ENCODE measurements around the gene TIGIT. TPM values are rescaled to one million over a fixed set of nuclear protein-coding genes. Genes with fewer than 3 reads are reported as not detected.

Gene TIGIT
- total and polyA plus RNA-seq, 10 of the 15 experiments (the other 5 are each of a cell fraction or from before 2014, with no cell fraction given) = 0.08 to 4.7 (median 0.94) TPM

DNA sequence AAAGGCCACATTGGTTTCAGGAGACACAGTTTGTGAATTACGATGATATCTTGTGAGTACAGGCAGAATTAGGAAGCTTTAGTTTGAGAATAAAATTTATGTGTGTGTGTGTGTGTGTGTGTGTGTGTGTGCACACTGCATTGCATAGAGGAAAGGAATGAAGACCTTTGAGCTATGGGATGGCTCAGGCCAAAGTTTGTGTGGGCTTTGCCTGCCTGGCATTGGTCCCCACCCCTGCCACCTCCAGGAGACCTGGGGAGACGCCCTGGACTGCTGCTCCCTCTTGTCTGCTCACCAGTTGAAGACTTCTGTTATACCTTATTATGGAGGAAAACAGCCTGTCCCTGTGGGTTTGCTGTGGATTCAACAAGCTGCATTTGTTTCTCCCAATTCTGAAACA, 37.2 kb downstream of the TIGIT start:
- in situ Hi-C loops (cut with MboI) (no loop called here), intact Hi-C loops (cut with micrococcal nuclease; ENCODE audit: unreplicated experiment) (no loop called here)
- H3K79me2 ChIP-seq (ENCODE audit: control insufficient read depth, insufficient read depth, low read length) = no peaks in the 10 kb centered on the region
- no peak overlapping the region for H3K27ac ChIP-seq (ENCODE audit: control insufficient read depth, insufficient read depth)
- CTCF ChIA-PET = interaction anchor here (0.9 to 5.1 kb wide), 3 partner anchors 8 to 40 kb away, joined by 3 to 39 read pairs (median 4); no protein-coding TSS in a partner anchor
- no TSS peak for BruUV-seq (replicated peaks)
- peaks cover 7% of the 10 kb centered on the region; the same call in 2 of the 3 replicates for H3K9me3 ChIP-seq (replicated peaks; ENCODE audit: control insufficient read depth, insufficient read depth, low read length)
- peaks cover 18% of the 10 kb centered on the region; the same call in 1 of the 2 replicates for H3K4me1 ChIP-seq (ENCODE audit: control insufficient read depth, insufficient read depth, low read length)
- no peaks in the 10 kb centered on the region for H4K20me1 ChIP-seq (ENCODE audit: control insufficient read depth, insufficient read depth)
- no peaks in the 10 kb centered on the region for H3K36me3 ChIP-seq (ENCODE audit: control insufficient read depth in 2 of 2, insufficient read depth in 2 of 2, low read length in 1 of 2)
- RAD21 ChIA-PET (ENCODE audit: unreplicated experiment) = interaction anchor here (2.9 kb wide), 1 partner anchor 36 kb away, joined by 9 read pairs; the partner anchor contains the start of gene TIGIT
- SMC1A ChIA-PET (ENCODE audit: uncharacterized antibody, unreplicated experiment) = interaction anchor here (5.8 kb wide), 1 partner anchor 39 kb away, joined by 42 read pairs; the partner anchor contains the start of gene TIGIT
- POLR2A ChIA-PET = no interaction called here
- H3K9ac ChIP-seq (ENCODE audit: control insufficient read depth, insufficient read depth, low read length) = no peak overlapping the region
- DNase-seq (ENCODE audit: low read depth, low spot score) = no peak
- TF ChIP-seq ATF7 (IDR thresholded peaks at IDR 0.05; ENCODE audit: low read depth) = no peak
- TF ChIP-seq SIX5 (IDR thresholded peaks at IDR 0.05; ENCODE audit: low read depth, low read length, severe bottlenecking) = no peak
- TF ChIP-seq KDM1A (IDR thresholded peaks at IDR 0.05; ENCODE audit: borderline replicate concordance) = no peak
- TF ChIP-seq HSF1 (IDR thresholded peaks at IDR 0.05; ENCODE audit: low read depth, low read length) = no peak
- no peak for TF ChIP-seq FOS (IDR thresholded peaks at IDR 0.05; ENCODE audit: borderline replicate concordance, extremely low read depth, insufficient read length)
- no peak for TF ChIP-seq PRDM15 (CRISPR knock-in tag; IDR thresholded peaks at IDR 0.05)
- TF ChIP-seq GATAD2B (conservative IDR thresholded peaks at IDR 0.05; ENCODE audit: low read depth) = no peak
- no peak for TF ChIP-seq EP300 (IDR thresholded peaks at IDR 0.05; ENCODE audit: borderline replicate concordance in 1 of 2, control insufficient read depth in 1 of 2, low read depth in 2 of 2, low read length in 2 of 2)
- no peaks in the 10 kb centered on the region for H3K27me3 ChIP-seq (replicated peaks in 1 of 2; ENCODE audit: control insufficient read depth in 2 of 2, insufficient read depth in 2 of 2, low read length in 1 of 2)
- H3K4me2 ChIP-seq (ENCODE audit: control insufficient read depth, insufficient read depth) = no peak overlapping the region
- ATAC-seq = no peak
- no peak for FAIRE-seq
- no peak overlapping the region for H2AFZ ChIP-seq (ENCODE audit: control insufficient read depth, low read depth, low read length)
- no peak overlapping the region for H3K4me3 ChIP-seq
- WGBS (ENCODE audit: insufficient coverage, insufficient replicate concordance, low lambda C conversion rate, missing lambda C conversion rate) = 85% methylated on average over 2 of the region's 2 CpGs

All from GM12878 (cell line).